ENCODE measurements around the gene PLCB4. TPM values are rescaled to one million over a fixed set of nuclear protein-coding genes. Genes with fewer than 3 reads are reported as not detected.

PLCB4 gene
- total RNA-seq, 1 donor from 2014 or later = 19.9 TPM

- no peak for DNase-seq (ENCODE audit: low read depth)
- Histone ChIP-seq H3K36me3 (ENCODE audit: control insufficient read depth, insufficient read depth, low read length) (no peaks in the 10 kb centered on the region), H3K4me3 (ENCODE audit: low read depth, low read length) (no peak overlapping the region), H3K27me3 (ENCODE audit: control insufficient read depth, insufficient read depth, low read length) (no peaks in the 10 kb centered on the region)
- TF ChIP-seq CTCF (IDR thresholded peaks at IDR 0.05; ENCODE audit: insufficient read depth, low read length, poor library complexity, severe bottlenecking) = no peak
Observed at GRCh38 chr20:9165261-9165660, 96.4 kb downstream of the PLCB4 start.

- DNase-seq (ENCODE audit: low read depth) = no peak
- Histone ChIP-seq H3K4me3 (ENCODE audit: low read depth, low read length) (no peak overlapping the region), H3K36me3 (ENCODE audit: control insufficient read depth, insufficient read depth, low read length) (no peaks in the 10 kb centered on the region), H3K27me3 (ENCODE audit: control insufficient read depth, insufficient read depth, low read length) (no peaks in the 10 kb centered on the region)
- TF ChIP-seq CTCF (IDR thresholded peaks at IDR 0.05; ENCODE audit: insufficient read depth, low read length, poor library complexity, severe bottlenecking) = no peak
Observed at GRCh38 chr20:9166153-9166780, 97.4 kb downstream of the PLCB4 start.

- Histone ChIP-seq H3K36me3 (ENCODE audit: control insufficient read depth, insufficient read depth, low read length) (no peaks in the 10 kb centered on the region), H3K4me3 (ENCODE audit: low read depth, low read length) (no peak overlapping the region), H3K27me3 (ENCODE audit: control insufficient read depth, insufficient read depth, low read length) (no peaks in the 10 kb centered on the region)
- DNase-seq (ENCODE audit: low read depth) = no peak
- no peak for TF ChIP-seq CTCF (IDR thresholded peaks at IDR 0.05; ENCODE audit: insufficient read depth, low read length, poor library complexity, severe bottlenecking)
Observed at GRCh38 chr20:9169409-9169808, 100.5 kb downstream of the PLCB4 start.

GRCh38 chr20:9172851-9173250, 104.0 kb downstream of the PLCB4 start:
- no peak overlapping the region for H3K4me3 ChIP-seq (ENCODE audit: low read depth, low read length)
- TF ChIP-seq CTCF (IDR thresholded peaks at IDR 0.05; ENCODE audit: insufficient read depth, low read length, poor library complexity, severe bottlenecking) = peak; percentile 22
- H3K36me3 ChIP-seq (ENCODE audit: control insufficient read depth, insufficient read depth, low read length) = no peaks in the 10 kb centered on the region
- H3K27me3 ChIP-seq (ENCODE audit: control insufficient read depth, insufficient read depth, low read length) = no peaks in the 10 kb centered on the region
- DNase-seq (ENCODE audit: low read depth) = no peak

- H3K4me3 ChIP-seq (ENCODE audit: low read depth, low read length) = no peak overlapping the region
- DNase-seq (ENCODE audit: low read depth) = no peak
- TF ChIP-seq CTCF (IDR thresholded peaks at IDR 0.05; ENCODE audit: insufficient read depth, low read length, poor library complexity, severe bottlenecking) = no peak
- H3K27me3 ChIP-seq (ENCODE audit: control insufficient read depth, insufficient read depth, low read length) = no peaks in the 10 kb centered on the region
- no peaks in the 10 kb centered on the region for H3K36me3 ChIP-seq (ENCODE audit: control insufficient read depth, insufficient read depth, low read length)
Observed at GRCh38 chr20:9177278-9177677, 108.4 kb downstream of the PLCB4 start.

- Histone ChIP-seq H3K36me3 (ENCODE audit: control insufficient read depth, insufficient read depth, low read length) (no peaks in the 10 kb centered on the region), H3K27me3 (ENCODE audit: control insufficient read depth, insufficient read depth, low read length) (no peaks in the 10 kb centered on the region), H3K4me3 (ENCODE audit: low read depth, low read length) (no peak overlapping the region)
- no peak for DNase-seq (ENCODE audit: low read depth)
- TF ChIP-seq CTCF (IDR thresholded peaks at IDR 0.05; ENCODE audit: insufficient read depth, low read length, poor library complexity, severe bottlenecking) = no peak
Observed at GRCh38 chr20:9179193-9179802, 110.4 kb downstream of the PLCB4 start.

All from kidney epithelial cell (primary cell).